ENCODE data around the gene JPH3. TPM values are rescaled to one million over a fixed set of nuclear protein-coding genes. Genes with fewer than 3 reads are reported as not detected.

The JPH3 gene
- total RNA-seq, 2 donors from 2014 or later: 37.0 to 39.1 TPM

GRCh38 chr16:87584271-87584670 lies 18.0 kb upstream of the JPH3 start:
- H3K27me3 Mint-ChIP-seq (ENCODE audit: insufficient read depth): peaks cover 6% of the 10 kb centered on the region
- no peaks in the 10 kb centered on the region for H3K4me1 Mint-ChIP-seq
- no peak overlapping the region for H3K27ac ChIP-seq (ENCODE audit: low read depth, low read length)
- no peak overlapping the region for H3K27ac Mint-ChIP-seq
- TF ChIP-seq CTCF (conservative IDR thresholded peaks at IDR 0.05): no peak
- H3K9me3 Mint-ChIP-seq: no peaks in the 10 kb centered on the region
- DNase-seq: no peak
- no peaks in the 10 kb centered on the region for H3K27me3 ChIP-seq (ENCODE audit: control insufficient read depth, insufficient read depth, low read length, poor library complexity, severe bottlenecking)
- no peak overlapping the region for H3K4me3 ChIP-seq (ENCODE audit: low read length)
- no peaks in the 10 kb centered on the region for H3K4me1 ChIP-seq (ENCODE audit: control insufficient read depth, insufficient read depth, low read length)
- H3K9me3 ChIP-seq (ENCODE audit: control insufficient read depth, low read length): no peaks in the 10 kb centered on the region
- H3K9ac ChIP-seq (ENCODE audit: extremely low read depth, low read length, poor library complexity, severe bottlenecking): no peak overlapping the region
- 97 to 98% methylated on average over 5 to 7 of the region's 7 CpGs for WGBS, 2 experiments (ENCODE audit: insufficient coverage in 1 of 2, insufficient read length in 1 of 2)
- no peak overlapping the region for H3K4me3 Mint-ChIP-seq
- no peaks in the 10 kb centered on the region for H3K36me3 ChIP-seq (ENCODE audit: control insufficient read depth, insufficient read depth, low read length)
- no peaks in the 10 kb centered on the region for H3K36me3 Mint-ChIP-seq (ENCODE audit: low read depth)

DNA sequence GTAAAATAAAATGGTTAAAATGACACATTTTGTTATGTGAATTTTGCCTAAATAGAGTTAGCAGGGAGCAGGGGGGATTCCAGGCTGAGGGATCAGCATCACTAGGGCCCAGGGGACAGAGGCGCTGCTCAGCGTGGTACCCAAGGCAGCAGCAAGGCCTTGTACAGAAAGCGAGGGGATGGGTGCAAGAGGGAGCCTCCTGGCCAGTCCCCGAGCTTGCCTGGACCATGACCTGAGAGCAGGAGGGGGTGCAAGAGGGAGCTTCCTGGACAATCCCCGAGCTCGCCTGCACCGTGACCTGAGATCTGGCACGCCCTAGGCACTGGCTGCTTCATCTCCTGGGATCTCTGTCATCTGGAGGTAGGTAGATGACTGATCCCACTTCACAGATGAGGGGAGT lies 17.3 kb upstream of the JPH3 start:
- Mint-ChIP-seq H3K27me3 (ENCODE audit: insufficient read depth) (peaks cover 6% of the 10 kb centered on the region), H3K9me3 (no peaks in the 10 kb centered on the region), H3K27ac (no peak overlapping the region), H3K4me1 (no peaks in the 10 kb centered on the region), H3K36me3 (ENCODE audit: low read depth) (no peaks in the 10 kb centered on the region), H3K4me3 (no peak overlapping the region)
- H3K9ac ChIP-seq (ENCODE audit: extremely low read depth, low read length, poor library complexity, severe bottlenecking): no peak overlapping the region
- H3K36me3 ChIP-seq (ENCODE audit: control insufficient read depth, insufficient read depth, low read length): no peaks in the 10 kb centered on the region
- TF ChIP-seq CTCF (conservative IDR thresholded peaks at IDR 0.05): no peak
- no peak overlapping the region for H3K4me3 ChIP-seq (ENCODE audit: low read length)
- no peaks in the 10 kb centered on the region for H3K9me3 ChIP-seq (ENCODE audit: control insufficient read depth, low read length)
- H3K4me1 ChIP-seq (ENCODE audit: control insufficient read depth, insufficient read depth, low read length): no peaks in the 10 kb centered on the region
- H3K27ac ChIP-seq (ENCODE audit: low read depth, low read length): no peak overlapping the region
- DNase-seq: no peak
- 92 to 99% methylated on average over 7 to 8 of the region's 8 CpGs for WGBS, 2 experiments (ENCODE audit: insufficient coverage in 1 of 2, insufficient read length in 1 of 2)
- peaks cover 2% of the 10 kb centered on the region for H3K27me3 ChIP-seq (ENCODE audit: control insufficient read depth, insufficient read depth, low read length, poor library complexity, severe bottlenecking)

DNA sequence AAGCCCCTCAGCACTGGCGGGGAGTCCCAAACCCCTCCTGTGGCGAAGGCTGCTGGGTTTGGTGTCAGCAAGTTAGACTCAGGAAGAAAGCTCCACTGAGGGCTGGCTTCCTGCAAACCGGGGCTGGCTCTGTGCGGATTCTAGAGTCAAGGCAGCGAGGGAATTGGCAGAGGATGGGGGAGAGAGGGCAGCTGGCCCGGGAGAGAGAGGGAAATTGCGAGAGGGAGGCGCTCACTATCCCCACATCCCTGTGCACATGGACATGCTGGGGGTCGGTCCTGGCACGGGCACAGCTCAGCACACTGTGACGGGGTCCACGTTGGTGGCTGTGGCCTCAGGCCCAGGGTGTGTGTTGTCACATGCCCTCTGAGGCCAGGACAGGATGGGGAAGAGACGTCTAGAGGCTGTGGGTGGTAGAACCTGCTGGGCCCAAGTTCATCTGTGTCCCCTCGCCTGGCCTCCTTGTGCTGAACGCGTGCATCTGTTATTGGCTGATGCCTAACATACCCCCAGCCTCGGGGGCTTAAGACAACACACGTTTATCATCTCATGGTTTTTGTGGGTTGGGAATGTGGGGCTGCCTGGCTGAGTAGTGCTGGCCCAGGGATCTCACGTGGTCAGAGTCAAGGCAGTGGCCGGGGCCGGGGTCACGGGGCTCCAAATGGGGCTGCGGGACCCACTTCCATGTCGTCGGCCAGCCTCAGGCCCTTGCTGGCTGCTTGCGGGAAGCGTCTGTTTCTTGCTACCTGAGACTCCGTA lies 16.7 kb upstream of the JPH3 start:
- Histone ChIP-seq H3K4me3 (ENCODE audit: low read length) (no peak overlapping the region), H3K27ac (ENCODE audit: low read depth, low read length) (no peak overlapping the region), H3K9ac (ENCODE audit: extremely low read depth, low read length, poor library complexity, severe bottlenecking) (no peak overlapping the region), H3K36me3 (ENCODE audit: control insufficient read depth, insufficient read depth, low read length) (no peaks in the 10 kb centered on the region), H3K9me3 (ENCODE audit: control insufficient read depth, low read length) (no peaks in the 10 kb centered on the region), H3K4me1 (ENCODE audit: control insufficient read depth, insufficient read depth, low read length) (no peaks in the 10 kb centered on the region), H3K27me3 (ENCODE audit: control insufficient read depth, insufficient read depth, low read length, poor library complexity, severe bottlenecking) (peaks cover 6% of the 10 kb centered on the region)
- no peaks in the 10 kb centered on the region for H3K36me3 Mint-ChIP-seq (ENCODE audit: low read depth)
- DNase-seq: peak; percentile 42
- no peak for TF ChIP-seq CTCF (conservative IDR thresholded peaks at IDR 0.05)
- no peak overlapping the region for H3K4me3 Mint-ChIP-seq
- H3K27ac Mint-ChIP-seq: peak overlapping the region; percentile 22
- H3K4me1 Mint-ChIP-seq: no peaks in the 10 kb centered on the region
- WGBS, 2 experiments (ENCODE audit: insufficient coverage in 1 of 2, insufficient read length in 1 of 2): 85 to 90% methylated on average over 16 to 28 of the region's 28 CpGs
- H3K9me3 Mint-ChIP-seq: no peaks in the 10 kb centered on the region
- peaks cover 6% of the 10 kb centered on the region for H3K27me3 Mint-ChIP-seq (ENCODE audit: insufficient read depth)

Data from endodermal cell (in vitro differentiated cells).